ENCODE data around the gene KRT9. TPM values are rescaled to one million over a fixed set of nuclear protein-coding genes. Genes with fewer than 3 reads are reported as not detected.

The KRT9 gene
- total RNA-seq, 1 donor from 2014 or later: not detected

DNA sequence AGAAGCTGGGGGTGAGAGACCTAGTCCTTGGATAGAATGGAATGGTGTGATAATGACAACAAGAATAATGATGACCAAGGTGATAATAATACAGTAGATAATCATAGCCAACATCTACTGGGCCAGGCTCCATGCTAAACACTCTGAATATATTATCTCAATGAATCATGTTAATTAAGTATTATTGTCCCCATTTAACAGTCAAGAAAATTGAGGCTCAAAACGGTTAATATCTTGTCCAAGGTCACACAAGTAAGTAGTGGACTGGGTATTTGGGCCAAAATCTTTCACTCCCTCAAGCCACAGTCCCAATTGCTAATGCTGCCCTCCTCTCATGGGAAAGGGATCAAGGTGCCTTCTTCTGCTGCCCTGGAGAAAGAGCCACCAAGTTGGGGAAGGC lies 39.9 kb downstream of the KRT9 start:
- intact Hi-C loops (cut with micrococcal nuclease): no loop called here

DNA sequence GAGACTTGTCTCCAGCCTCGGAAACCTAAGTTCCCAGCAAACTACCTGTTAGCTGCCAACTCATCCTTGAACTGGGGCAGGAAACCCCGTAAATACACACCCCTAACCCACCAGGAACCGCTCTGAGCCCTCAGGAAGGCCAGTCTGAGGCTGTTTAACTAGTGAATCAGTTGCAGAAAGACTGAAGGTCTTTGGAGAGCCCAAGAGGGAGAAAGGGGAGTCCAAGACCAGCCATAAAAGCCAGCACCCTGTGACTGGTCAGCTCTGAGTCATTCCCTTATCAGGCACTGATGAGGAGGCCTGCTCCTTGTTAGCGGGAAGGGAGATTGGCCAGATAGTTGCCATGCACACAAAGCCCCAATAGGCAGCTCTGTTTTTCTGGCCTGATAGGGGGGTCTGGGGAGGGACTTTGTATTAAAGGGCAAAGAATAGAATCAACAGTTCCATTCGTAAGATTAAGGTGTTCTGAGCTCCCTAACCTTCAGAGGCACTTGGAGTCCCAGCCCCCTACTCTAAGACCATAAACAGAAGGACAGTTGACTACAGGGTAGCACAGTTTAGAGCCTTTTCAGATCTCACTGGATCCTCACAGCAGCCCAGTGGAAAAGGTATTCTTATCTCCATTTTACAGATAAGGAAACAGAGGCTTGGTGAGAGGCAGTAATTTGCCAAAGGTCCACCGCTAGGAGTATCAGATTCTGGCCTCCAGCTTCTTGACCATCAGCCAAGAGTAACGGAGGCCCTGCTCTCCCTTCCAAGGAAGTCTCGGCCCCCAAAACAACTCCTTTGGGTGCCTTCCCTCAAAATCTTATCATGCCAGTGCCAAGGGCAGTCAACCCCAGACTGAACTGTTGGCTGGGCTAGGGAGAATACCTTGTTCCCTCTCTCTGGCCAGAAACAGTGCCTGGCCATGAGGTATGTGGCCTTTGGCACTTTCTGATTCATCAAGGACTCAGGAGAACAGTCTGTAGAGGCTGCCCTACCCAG lies 41.5 kb downstream of the KRT9 start:
- intact Hi-C loops (cut with micrococcal nuclease): no loop called here

DNA sequence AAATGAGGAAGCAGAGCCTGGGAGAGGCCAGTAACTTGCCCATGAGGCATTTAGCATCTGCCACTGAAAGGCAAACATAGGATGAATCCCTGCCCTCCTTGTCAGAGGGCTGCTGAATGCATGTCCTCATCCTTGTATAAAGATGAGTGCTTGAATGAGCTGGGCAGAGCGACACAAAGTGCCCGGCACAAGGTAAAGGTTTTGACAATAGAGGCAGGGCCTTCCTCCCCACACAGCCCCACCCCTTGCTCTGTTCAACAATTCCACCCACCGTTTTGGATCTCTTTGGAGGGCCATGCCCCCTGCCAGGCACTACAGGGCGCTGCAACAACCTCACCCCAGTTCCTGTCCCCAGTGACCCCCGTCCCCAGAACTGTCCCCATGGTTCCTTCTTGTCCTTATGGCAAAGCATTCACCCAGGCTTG lies 42.4 kb downstream of the KRT9 start:
- intact Hi-C loops (cut with micrococcal nuclease): no loop called here

DNA sequence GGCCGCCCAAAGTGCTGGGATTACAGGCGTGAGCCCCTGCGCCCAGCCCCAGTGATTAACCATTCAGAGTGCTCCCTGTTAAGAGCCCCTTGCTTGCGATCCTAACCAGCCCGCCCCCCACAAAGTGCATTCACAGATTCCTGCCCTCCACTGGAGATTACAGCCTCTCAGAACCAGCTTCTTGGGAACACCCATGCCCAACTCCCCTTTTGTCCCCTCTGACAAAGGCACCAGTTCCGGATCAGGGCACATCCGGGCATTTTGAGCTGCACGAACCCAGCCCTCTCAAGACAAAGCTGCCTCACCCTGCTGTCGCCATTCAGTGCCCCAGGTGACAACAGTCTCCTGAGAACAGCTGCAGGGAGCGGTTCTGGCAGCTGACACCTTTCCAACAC lies 42.9 kb downstream of the KRT9 start:
- intact Hi-C loops (cut with micrococcal nuclease): no loop called here

DNA sequence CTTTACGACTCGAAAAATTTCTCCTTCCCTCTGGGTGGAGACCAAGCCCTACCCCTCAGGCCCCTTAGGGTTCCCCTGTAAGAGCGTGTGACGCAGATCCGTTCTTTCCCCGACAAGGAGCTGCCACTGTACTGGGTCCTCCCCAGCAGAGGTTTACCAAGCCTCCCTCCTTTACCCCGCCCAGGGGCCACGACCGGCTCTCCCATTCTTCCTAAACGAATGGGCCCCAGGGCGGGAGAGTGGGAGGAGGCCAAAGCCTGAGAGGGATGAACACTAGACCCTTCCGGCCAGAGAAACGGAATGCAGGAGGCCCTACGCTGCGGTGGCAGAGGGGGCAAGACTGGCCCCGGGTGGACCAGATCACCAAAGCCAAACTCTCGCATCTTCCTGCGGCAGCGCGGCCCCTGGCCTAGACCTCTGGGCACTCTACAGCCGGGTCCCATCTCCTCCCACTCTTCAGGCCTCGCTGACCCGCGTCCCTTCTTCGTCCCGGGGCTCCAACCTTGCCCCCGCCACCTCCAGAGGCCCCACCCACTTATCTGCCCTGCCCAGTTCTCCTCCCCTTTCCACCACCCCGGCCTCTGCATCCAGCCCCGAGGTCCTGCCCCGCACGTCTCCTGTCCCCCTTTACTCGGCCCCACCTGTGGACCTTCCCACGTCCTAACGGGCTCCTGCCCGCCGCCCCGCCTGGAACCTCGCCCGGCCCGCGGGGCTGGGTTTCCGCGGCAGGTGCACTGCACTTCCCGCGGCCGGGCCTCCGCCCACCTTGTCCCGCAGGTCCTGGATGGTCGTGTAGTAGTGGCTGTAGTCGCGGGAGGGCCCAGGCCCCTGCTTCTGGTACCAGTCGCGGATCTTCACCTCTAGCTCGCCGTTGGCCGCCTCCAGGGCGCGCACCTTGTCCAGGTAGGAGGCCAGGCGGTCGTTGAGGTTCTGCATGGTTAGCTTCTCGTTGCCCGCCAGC lies 44.5 kb downstream of the KRT9 start:
- intact Hi-C loops (cut with micrococcal nuclease): no loop called here

DNA sequence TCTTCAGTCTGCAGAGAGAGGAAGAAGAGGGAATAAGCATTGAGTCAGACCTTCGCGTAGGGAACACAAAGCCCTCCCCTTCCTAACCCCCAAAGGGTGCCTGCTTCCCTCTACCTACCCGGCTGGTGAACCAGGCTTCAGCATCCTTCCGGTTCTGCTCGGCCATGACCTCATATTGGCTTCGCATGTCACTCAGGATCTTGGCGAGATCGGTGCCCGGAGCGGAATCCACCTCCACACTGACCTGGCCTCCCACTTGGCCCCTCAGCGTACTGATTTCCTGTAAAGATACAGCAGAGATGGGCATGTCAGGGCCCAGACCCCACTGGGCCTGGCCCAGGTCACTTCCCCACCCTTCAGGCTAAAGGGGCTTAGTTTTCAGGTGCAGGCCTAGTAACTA lies 47.6 kb downstream of the KRT9 start:
- intact Hi-C loops (cut with micrococcal nuclease): no loop called here

DNA sequence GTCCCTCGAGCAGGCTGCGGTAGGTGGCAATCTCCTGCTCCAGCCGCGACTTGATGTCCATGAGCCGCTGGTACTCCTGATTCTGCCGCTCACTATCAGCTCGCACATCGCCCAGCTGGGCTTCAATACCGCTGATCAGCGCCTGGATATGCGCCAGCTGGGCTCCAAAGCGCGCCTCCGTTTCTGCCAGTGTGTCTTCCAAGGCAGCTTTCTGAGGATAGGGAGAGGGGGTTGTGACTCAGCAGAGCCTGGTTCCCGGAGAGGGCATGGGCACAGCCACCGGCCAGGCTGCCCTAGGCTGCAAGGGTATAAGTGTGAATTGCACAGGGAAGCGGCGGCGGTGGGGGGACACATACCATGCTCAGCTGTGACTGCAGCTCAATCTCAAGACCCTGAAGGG lies 48.1 kb downstream of the KRT9 start:
- intact Hi-C loops (cut with micrococcal nuclease): no loop called here

DNA sequence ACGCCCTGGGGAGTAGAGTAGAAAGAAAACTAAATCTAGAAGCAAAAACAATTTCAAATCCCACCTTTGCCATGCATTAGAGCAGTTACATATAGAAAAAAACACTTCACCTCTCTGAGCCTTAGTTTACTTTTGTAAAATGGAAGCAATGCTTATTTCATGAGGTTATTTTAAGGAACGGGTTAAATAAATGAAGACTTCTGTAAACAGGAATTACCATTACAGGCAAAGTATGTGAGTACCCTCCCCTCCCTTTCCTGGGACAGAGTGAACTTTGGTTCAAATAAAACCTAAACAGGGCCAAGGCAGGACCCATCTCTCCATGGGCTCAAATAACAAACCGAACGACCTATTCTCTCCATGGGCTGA lies 48.6 kb downstream of the KRT9 start:
- intact Hi-C loops (cut with micrococcal nuclease): no loop called here

DNA sequence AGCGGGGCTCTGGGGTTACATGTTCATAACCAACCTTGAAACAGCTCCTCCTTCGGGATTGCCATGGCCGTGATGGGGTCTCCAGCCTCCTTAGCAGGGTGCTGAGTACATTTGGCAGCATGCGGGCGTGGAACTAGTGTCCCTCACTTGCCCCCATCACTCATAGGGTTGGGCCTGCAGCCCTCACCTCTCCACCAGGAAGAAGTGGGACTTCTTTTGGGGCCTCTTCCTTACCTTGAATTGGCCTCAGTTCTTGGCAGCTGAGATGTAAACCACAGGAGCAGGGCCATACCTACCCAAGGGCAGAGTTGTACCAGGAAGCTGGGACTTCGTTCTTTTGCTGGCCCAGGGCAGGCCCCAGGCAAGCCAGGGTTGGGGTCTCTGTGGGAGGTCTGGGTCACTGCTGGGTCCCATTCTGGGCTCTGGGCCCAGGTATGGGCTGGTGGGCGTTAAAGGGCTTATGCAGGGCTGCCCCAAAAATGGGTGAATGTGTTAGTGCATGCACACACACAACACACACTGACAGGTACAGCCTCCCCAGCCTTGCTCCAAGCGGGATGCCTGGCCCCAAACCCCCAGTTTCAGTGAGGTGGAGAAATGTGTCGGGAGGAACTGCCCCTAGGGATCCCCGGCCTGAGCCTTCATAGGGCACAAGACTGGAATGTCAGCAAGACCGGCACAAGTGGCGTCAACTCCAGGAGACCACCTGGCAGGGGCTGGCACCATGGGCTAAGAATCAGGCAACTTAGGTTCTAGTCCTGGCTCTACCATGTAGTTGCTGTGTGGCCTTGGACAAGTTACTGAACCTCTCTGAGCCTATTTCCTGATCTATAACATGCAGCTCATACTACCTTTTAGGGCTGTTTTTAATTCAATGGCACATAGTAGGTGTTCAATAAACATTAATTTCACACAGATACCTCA lies 49.3 kb downstream of the KRT9 start:
- intact Hi-C loops (cut with micrococcal nuclease): no loop called here

DNA sequence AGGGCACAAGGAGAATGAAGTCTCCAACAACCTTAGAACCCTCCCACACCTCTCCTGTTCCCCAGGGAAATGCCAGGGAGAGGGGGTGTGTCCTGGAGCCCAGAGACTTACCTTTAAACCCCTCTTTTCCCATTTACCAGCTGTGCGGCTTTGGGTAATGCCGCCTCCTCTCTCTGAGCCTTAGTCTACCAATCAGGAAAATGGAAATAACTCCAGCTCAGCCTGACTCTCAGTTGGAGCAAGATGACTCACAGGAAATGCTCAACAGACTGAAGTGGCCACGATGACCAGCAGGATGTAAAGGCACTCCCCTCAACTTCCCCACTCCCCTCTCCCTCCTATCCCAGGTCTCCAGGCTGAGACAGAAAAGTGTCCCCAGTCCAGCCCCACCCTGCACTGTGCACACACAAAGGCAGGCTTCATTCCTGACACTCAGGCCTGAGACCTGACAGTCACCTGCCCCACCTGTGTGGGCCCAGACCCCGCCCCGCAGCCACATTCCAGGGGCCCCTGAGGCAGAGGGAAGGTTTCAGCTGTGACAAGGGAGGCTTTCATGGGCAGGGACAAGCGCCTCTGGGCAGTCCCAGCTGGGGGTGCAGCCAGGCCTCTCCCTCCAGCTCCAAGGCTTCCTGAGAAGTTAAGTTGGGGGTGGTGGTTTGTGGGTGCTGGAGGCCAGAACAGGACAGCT lies 50.1 kb downstream of the KRT9 start:
- intact Hi-C loops (cut with micrococcal nuclease): no loop called here

DNA sequence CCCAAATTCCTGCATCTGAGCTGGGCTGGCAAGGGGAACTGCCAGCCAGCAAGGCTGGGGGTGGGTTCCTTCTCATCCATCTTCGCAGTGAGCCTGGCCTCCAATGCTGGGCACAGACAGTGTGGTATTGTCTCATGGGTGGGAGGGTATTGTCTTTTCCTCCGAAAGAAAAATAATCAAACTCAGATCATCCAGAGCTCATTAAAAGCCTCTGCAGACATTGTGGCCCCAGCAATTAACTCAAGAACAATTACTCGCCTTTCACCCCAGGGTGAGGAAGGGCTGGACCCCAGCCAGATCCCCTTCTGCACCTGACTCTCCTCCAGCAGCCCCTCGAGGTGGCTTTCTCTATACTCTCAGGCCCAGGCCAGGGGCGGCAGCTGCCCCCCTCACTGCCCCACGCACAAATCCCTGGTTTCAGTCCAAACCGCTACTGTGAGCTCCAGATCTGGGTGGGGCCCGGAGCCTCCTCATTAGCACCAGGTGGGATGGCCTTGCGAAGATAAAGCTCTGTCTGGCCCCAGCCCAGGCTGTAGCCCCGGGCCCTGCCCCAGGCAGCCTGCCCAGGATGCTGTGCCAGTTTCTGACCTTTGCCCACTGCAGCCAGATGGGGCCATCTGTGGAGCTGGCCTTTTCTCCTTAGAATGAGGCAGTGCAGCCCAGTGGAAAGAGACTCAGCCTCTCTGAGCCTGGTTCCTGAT lies 50.9 kb downstream of the KRT9 start:
- intact Hi-C loops (cut with micrococcal nuclease): no loop called here

DNA sequence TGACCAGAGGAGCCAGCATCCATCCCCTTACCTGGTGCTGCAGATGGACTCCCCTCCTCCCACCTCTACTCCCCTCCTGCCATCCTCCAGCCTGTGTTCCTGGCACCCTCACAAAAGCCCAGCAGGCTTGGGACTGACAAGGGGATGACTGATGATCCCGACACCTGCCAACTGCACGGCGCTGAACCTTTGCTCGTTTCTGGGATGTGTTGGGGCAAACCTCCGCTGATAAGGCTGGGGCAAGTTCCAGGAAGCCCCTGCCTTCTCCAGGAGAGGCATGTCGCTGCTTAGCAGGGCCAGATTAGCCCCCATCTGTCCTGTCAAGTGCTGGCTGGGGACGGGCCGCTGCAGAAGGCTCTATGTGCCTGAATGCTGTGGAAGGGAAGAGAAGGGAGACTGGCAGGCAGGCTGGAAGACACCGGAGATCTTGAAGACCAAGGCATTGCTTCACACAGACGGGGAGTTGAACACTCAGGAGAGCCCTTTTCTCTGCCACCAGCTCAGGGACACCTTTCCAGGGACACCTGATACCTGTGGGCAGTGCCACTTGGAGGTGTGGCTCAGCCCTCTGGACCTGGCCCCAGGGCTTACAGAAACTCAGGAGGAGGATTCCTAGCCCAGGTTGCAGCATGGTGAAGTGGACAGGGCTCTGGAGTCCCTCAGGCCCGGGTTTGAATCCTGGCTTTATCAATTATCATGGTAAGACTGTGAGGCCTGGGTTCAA lies 52.2 kb downstream of the KRT9 start:
- intact Hi-C loops (cut with micrococcal nuclease): no loop called here

DNA sequence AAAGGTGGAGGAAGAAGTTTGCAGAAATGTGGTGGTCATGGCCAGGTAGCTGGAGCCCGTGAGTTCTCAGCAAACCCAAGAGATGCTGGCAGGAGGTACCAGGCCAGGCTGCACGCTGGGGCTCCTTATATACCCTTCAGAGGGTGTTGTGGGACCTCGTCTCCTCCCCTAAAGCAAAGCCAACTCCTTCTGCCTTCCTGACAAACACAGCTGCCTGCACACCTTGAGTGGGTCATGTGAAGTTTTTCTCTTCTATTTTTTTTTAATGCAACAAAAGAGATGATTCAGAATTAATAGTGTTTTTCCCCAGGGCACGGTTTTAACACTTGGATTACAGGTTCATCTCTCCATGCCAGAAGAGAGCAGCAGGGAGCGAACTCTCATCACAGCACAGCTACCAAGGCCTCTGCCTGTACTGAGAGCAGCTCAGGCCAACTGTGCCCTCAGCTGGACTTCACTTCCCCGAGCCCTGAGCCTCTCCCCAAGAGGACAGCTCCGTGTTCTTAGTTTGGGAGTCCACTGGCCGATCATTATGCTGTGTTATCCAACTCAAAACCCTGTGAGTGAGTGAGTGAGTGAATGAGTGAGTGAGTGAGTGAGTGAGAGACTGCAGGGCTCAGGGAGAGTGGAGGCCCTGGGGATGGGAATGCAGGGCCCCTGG lies 52.9 kb downstream of the KRT9 start, which contains the start of gene KRT15:
Gene KRT15 (minus strand): TSS at position 102 of the 661 bp plus-strand sequence. CDS start 63 bp downstream, at position 39.
- intact Hi-C loops (cut with micrococcal nuclease): no loop called here

DNA sequence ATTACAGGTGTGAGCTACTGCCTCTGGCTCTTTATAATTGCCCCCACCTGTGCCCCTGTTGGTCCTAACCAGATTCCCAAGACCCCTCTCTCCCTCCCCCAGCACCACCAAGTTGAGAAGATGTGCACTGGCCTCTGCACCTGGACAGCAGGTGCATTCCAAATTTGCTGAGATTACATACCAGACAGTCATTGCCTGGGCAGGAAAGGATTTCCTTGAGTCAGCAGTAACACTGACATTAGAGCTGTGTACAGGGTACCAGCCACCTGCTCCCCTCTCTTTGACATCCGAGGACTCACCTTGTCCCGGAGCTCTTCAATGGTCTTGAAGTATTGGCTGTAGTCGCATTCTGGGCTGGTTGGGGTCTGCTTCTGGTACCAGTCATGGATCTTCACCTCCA lies 53.8 kb downstream of the KRT9 start:
- intact Hi-C loops (cut with micrococcal nuclease): no loop called here

DNA sequence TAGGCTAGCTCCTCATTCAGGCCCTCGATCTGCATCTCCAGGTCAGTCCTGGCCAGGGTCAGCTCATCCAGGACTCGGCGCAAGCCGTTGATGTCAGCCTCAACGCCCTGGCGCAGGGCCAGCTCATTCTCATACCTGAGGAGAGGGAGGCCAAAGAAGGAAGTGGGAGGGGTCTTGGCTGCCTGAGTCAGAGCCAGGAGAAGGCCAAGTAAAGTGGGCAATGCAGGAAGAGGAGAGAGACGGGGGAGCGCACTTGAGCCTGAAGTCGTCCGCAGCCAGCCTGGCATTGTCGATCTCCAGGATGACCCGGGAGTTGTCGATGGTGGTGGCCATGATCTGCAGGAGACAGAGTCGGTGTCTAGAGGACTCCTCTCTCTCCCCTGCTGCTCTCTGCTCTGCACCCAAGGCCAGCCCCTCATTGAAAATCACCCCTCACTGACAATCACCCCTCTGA lies 55.0 kb downstream of the KRT9 start:
- intact Hi-C loops (cut with micrococcal nuclease): no loop called here

DNA sequence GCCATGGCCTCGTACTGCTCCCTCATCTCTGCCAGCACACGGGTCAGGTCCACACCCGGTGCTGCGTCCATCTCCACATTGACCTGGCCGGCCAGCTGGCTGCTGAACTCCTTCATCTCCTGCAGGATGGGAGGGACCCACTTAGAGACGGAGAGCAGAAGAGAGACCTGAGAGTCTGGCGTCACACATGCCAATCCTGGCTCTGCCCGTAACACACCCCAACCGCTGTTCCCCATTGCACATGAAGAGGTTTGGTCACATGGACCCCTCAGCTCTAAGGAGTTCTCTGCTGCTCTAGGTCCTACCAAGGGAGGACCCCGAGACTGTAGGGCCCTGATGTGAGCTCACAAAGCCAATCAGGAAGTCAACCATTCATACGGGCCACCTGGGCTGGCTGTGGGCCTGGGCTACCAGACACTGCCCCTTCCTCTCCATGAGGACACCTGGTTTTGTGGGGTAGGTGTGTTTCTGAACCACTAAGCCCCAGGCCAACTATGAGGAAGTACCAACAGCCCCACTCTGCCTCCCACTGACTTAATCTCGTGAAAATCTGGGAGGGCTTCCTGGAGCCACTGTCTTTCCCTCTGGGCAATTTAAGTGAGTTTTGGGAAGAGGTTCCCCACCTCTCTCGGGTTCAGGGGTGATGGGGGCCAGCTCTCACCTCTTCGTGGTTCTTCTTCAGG lies 55.6 kb downstream of the KRT9 start:
- intact Hi-C loops (cut with micrococcal nuclease): no loop called here

All from T-helper 1 cell treated with Interleukin-12 subunit alpha and Interleukin-12 subunit beta and Interleukin-4 antibody, amounts not matched to agents 30 ng/mL and 1 ng/mL, for 36 hours (primary cell).